ENCODE data around the gene CWF19L2.

CWF19L2 gene

GRCh38 chr11:107494055-107494454, 36.4 kb upstream of the CWF19L2 start:
- Mint-ChIP-seq H3K27ac (no peak overlapping the region), H3K4me3 (no peak overlapping the region), H3K9me3 (no peaks in the 10 kb centered on the region), H3K27me3 (ENCODE audit: low read depth, poor library complexity) (peaks cover 12% of the 10 kb centered on the region), H3K4me1 (no peaks in the 10 kb centered on the region), H3K36me3 (ENCODE audit: low read depth) (no peaks in the 10 kb centered on the region)
- TF ChIP-seq CTCF (IDR thresholded peaks at IDR 0.05): no peak
- no peak for DNase-seq

GRCh38 chr11:107493117-107493516, 35.5 kb upstream of the CWF19L2 start:
- Mint-ChIP-seq H3K27me3 (ENCODE audit: low read depth, poor library complexity) (peaks cover 12% of the 10 kb centered on the region), H3K9me3 (no peaks in the 10 kb centered on the region), H3K4me1 (no peaks in the 10 kb centered on the region), H3K36me3 (ENCODE audit: low read depth) (no peaks in the 10 kb centered on the region), H3K4me3 (no peak overlapping the region), H3K27ac (no peak overlapping the region)
- DNase-seq: no peak
- no peak for TF ChIP-seq CTCF (IDR thresholded peaks at IDR 0.05)

DNA sequence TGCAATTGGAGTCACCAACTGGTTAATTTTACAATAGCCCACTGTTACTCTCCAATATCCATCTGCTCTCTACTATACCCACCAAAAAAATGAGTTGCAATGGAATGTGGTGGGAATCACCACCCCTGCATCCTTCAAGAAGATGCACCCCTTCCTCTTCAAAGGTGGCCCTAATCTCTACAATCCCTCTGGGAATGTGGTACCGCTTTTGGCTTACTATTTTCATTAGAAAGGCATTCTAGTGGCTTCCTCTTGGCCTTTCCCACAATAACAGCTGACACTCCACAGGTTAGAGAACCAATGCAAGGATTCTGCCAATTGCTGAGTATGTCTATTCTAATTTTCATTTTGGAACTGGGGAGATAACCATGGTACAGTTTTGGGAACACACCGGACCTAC, 33.2 kb upstream of the CWF19L2 start:
- H3K9me3 Mint-ChIP-seq: no peaks in the 10 kb centered on the region
- no peak for TF ChIP-seq CTCF (IDR thresholded peaks at IDR 0.05)
- H3K4me1 Mint-ChIP-seq: no peaks in the 10 kb centered on the region
- H3K27me3 Mint-ChIP-seq (ENCODE audit: low read depth, poor library complexity): peaks cover 15% of the 10 kb centered on the region
- no peak for DNase-seq
- H3K4me3 Mint-ChIP-seq: no peak overlapping the region
- H3K36me3 Mint-ChIP-seq (ENCODE audit: low read depth): no peaks in the 10 kb centered on the region
- no peak overlapping the region for H3K27ac Mint-ChIP-seq

DNA sequence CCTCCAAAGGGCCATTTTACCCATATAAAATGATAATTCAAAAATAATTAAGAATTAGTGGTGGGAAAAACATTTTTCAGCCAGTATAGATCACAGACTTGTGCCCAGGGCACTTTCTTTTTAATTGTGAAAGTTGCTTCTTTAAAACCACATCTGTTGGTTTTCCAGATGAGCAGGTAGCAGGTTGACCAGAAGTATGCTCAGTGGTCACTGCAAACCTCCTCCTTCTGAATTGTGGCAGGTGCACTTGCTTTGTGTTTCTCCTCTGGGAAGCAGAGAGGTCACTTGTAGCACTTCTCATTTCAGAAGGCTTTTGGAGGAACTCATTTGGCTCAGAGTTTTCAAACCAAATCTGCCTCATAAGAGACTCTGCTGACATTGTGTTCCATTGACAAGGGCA, 24.6 kb upstream of the CWF19L2 start:
- H3K27ac Mint-ChIP-seq: no peak overlapping the region
- no peak for DNase-seq
- H3K36me3 Mint-ChIP-seq (ENCODE audit: low read depth): no peaks in the 10 kb centered on the region
- H3K4me3 Mint-ChIP-seq: no peak overlapping the region
- H3K27me3 Mint-ChIP-seq (ENCODE audit: low read depth, poor library complexity): no peaks in the 10 kb centered on the region
- peaks cover 7% of the 10 kb centered on the region for H3K4me1 Mint-ChIP-seq
- no peak for TF ChIP-seq CTCF (IDR thresholded peaks at IDR 0.05)
- H3K9me3 Mint-ChIP-seq: no peaks in the 10 kb centered on the region

DNA sequence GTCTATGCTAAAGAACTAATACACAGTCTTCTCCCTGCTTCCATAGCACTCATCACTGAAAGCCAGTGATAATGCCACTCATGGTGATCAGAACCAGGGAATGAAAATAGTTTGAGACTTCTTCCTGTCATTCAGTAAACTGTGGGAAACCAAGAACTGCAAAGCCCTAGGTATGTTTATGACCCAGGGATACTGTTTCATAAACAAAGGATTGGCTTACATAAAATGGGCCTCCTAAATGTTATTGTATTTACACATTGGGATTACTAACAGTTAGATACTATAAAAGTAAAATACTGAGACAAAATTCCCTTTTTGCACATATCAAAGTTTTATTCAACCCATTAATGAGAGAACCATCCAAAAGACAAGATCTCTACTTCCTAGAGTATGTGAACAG, 21.3 kb upstream of the CWF19L2 start:
- TF ChIP-seq CTCF (IDR thresholded peaks at IDR 0.05): no peak
- no peaks in the 10 kb centered on the region for H3K9me3 Mint-ChIP-seq
- no peak overlapping the region for H3K4me3 Mint-ChIP-seq
- no peak for DNase-seq
- H3K4me1 Mint-ChIP-seq: peaks cover 32% of the 10 kb centered on the region
- no peaks in the 10 kb centered on the region for H3K27me3 Mint-ChIP-seq (ENCODE audit: low read depth, poor library complexity)
- H3K27ac Mint-ChIP-seq: no peak overlapping the region
- H3K36me3 Mint-ChIP-seq (ENCODE audit: low read depth): no peaks in the 10 kb centered on the region

DNA sequence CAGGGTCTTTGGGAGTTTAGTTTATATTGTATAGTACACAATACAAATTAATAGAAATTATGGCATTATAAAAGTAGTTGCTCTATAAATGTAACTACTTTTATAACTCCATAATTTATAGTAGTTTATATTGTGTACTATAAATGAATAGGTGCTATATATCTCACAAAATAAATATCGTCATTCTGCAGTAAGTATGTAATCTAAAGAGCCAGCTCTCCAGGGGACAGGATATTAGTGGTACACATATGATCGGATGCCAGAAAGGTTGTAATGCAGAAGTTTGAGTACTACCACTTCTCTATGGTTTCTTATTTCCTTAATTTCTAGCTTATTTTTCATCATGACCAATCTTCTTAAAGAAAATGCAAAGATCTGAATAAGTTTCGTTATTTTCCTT, 20.2 kb upstream of the CWF19L2 start:
- Mint-ChIP-seq H3K9me3 (no peaks in the 10 kb centered on the region), H3K4me3 (no peak overlapping the region), H3K27ac (no peak overlapping the region), H3K27me3 (ENCODE audit: low read depth, poor library complexity) (peaks cover 6% of the 10 kb centered on the region), H3K4me1 (peaks cover 36% of the 10 kb centered on the region), H3K36me3 (ENCODE audit: low read depth) (no peaks in the 10 kb centered on the region)
- TF ChIP-seq CTCF (IDR thresholded peaks at IDR 0.05): no peak
- DNase-seq: no peak

Data from nephron progenitor cell (in vitro differentiated cells).